GM12875 (cell line): ENCODE results near the gene RAB21.

Experiments used
- H3K4me3 ChIP-seq: one replicate; pipeline ENCODE4 v1.5.1; 2011; ENCODE audit warnings: low read depth, low read length, control low read depth
- CTCF ChIP-seq: IDR thresholded peaks from 2 replicates; pipeline ENCODE4 v1.5.1; 2011; ENCODE audit warnings: low read depth, mild to moderate bottlenecking, control low read depth, inconsistent platforms, low read length, moderate library complexity, borderline replicate concordance; ENCODE audit not compliant: insufficient read depth

Gene RAB21

GRCh38 chr12:71732357-71732712 lies 22.3 kb upstream of the RAB21 start:
- no peak for TF ChIP-seq CTCF
- no peak overlapping the region for H3K4me3 ChIP-seq

GRCh38 chr12:71737197-71737596 lies 17.5 kb upstream of the RAB21 start:
- no peak for TF ChIP-seq CTCF
- H3K4me3 ChIP-seq = no peak overlapping the region

GRCh38 chr12:71742998-71743397 lies 11.7 kb upstream of the RAB21 start:
- TF ChIP-seq CTCF = no peak
- H3K4me3 ChIP-seq = no peak overlapping the region

- TF ChIP-seq CTCF = no peak
Measured at GRCh38 chr12:71744522-71745300, 10.0 kb upstream of the RAB21 start.

GRCh38 chr12:71746974-71747611 lies 7.6 kb upstream of the RAB21 start:
- no peak overlapping the region for H3K4me3 ChIP-seq
- TF ChIP-seq CTCF = peak; percentile 54; the same call in 1 of the 2 replicates

More at GRCh38 chr12:71744522-71745300, 10.0 kb upstream of the RAB21 start:
- no peak overlapping the region for H3K4me3 ChIP-seq

GRCh38 chr12:71748081-71748850 lies 6.4 kb upstream of the RAB21 start:
- no peak for TF ChIP-seq CTCF
- H3K4me3 ChIP-seq = no peak overlapping the region
